ENCODE measurements around the gene ZNF281.

DNA sequence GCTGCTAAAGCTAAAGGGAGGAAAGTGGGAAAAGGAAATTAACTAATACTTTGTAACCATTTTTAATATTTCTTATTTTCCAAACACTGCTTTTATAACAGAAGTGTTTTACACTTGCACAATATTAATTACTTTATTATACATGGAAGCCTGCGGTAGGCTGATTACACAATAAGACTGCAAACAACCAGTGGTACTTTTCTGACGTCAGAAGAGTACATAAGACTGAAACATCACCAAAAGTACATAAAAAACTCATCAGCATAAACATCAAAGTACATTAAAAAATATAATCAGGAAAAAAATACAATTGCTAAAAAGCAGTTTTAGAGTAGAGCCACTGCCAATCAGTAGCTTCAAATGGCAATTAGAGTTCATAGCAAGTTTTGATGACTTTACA is 4.6 kb downstream of the ZNF281 start:
- TF ChIP-seq, protein P1, sequence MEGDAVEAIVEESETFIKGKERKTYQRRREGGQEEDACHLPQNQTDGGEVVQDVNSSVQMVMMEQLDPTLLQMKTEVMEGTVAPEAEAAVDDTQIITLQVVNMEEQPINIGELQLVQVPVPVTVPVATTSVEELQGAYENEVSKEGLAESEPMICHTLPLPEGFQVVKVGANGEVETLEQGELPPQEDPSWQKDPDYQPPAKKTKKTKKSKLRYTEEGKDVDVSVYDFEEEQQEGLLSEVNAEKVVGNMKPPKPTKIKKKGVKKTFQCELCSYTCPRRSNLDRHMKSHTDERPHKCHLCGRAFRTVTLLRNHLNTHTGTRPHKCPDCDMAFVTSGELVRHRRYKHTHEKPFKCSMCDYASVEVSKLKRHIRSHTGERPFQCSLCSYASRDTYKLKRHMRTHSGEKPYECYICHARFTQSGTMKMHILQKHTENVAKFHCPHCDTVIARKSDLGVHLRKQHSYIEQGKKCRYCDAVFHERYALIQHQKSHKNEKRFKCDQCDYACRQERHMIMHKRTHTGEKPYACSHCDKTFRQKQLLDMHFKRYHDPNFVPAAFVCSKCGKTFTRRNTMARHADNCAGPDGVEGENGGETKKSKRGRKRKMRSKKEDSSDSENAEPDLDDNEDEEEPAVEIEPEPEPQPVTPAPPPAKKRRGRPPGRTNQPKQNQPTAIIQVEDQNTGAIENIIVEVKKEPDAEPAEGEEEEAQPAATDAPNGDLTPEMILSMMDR (IDR thresholded peaks at IDR 0.05; ENCODE audit: insufficient read depth, low read depth, low read length), result no peak
- no peak for TF ChIP-seq EZH2 (IDR thresholded peaks at IDR 0.05; ENCODE audit: insufficient read depth, low read length)
